ENCODE results near the gene SH3BP1. TPM values are rescaled to one million over a fixed set of nuclear protein-coding genes. Genes with fewer than 3 reads are reported as not detected.
A peak's percentile ranks its signal among the peaks of the same experiment; 100 is the strongest.

Gene SH3BP1
- polyA plus RNA-seq, 2 of the 4 experiments (the other 2 are of a cell fraction): 1.8 to 2.7 TPM

GRCh38 chr22:37678372-37678771 lies 38.9 kb downstream of the SH3BP1 start:
- no peak for ATAC-seq
- no peak overlapping the region; the same call in 2 of the 3 replicates for H3K4me2 ChIP-seq

GRCh38 chr22:37679670-37680069 lies 40.2 kb downstream of the SH3BP1 start:
- ChIA-PET POLR2A (no interaction called here), CTCF (interaction anchor here (0.9 to 15.2 kb wide), 2 partner anchors 36 to 155 kb away, joined by 3 to 152 read pairs; no protein-coding TSS in a partner anchor)

More at GRCh38 chr22:37678372-37678771, 38.9 kb downstream of the SH3BP1 start:
- CTCF ChIA-PET: interaction anchor here (15.2 kb wide), 1 partner anchor 35 kb away, joined by 152 read pairs; no protein-coding TSS in a partner anchor
- no peaks in the 10 kb centered on the region for H3K9me3 ChIP-seq
- H3K27ac ChIP-seq: peak overlapping the region in 1 of 2 experiments; percentile 97; a peak in 2 of 6 replicates
- DNase-seq (ENCODE audit: low read depth in 1 of 2, low spot score in 1 of 2) (no peak), FAIRE-seq (no peak)
- peaks cover 33% of the 10 kb centered on the region for H3K4me1 ChIP-seq
- TF ChIP-seq ESRRA (IDR thresholded peaks at IDR 0.05; ENCODE audit: borderline replicate concordance, low read length) (no peak), HEYL (CRISPR knock-in tag; IDR thresholded peaks at IDR 0.05) (no peak), EHMT2 (IDR thresholded peaks at IDR 0.05; ENCODE audit: low read depth) (no peak), FOXS1 (CRISPR knock-in tag; IDR thresholded peaks at IDR 0.05) (no peak), FOSL2 (IDR thresholded peaks at IDR 0.05) (no peak), FOSL2 (CRISPR knock-in tag; IDR thresholded peaks at IDR 0.05) (no peak), CTCF (IDR thresholded peaks at IDR 0.05) (no peak), SMC3 (IDR thresholded peaks at IDR 0.05) (no peak), HOXB5 (CRISPR knock-in tag; IDR thresholded peaks at IDR 0.05) (no peak)
- H3K4me3 ChIP-seq: no peak overlapping the region
- POLR2A ChIA-PET: no interaction called here
- WGBS (ENCODE audit: missing lambda C conversion rate): 82% methylated on average over 18 of the region's 18 CpGs

GRCh38 chr22:37680191-37680851 lies 40.9 kb downstream of the SH3BP1 start:
- Histone ChIP-seq H3K4me1 (peaks cover 29% of the 10 kb centered on the region), H3K4me3 (no peak overlapping the region), H3K9me3 (no peaks in the 10 kb centered on the region), H3K4me2 (no peak overlapping the region; the same call in 2 of the 3 replicates), H3K27ac (peak overlapping the region in 1 of 2 experiments; percentile 77; a peak in 4 of 6 replicates)
- ATAC-seq: no peak
- DNase-seq (ENCODE audit: low read depth in 1 of 2, low spot score in 1 of 2): no peak
- FAIRE-seq: no peak
- WGBS (ENCODE audit: missing lambda C conversion rate): 82% methylated on average over 6 of the region's 7 CpGs
- POLR2A ChIA-PET: interaction anchor here (1.5 kb wide), 1 partner anchor 22 kb away, joined by 4 read pairs; the partner anchor contains the start of gene PDXP
- CTCF ChIA-PET: interaction anchor here (0.8 to 15.2 kb wide), 12 partner anchors 13 to 146 kb away, joined by 3 to 152 read pairs (median 8); partner anchors contain the start of gene PDXP
- TF ChIP-seq BHLHE40 (IDR thresholded peaks at IDR 0.05; ENCODE audit: low read depth, low read length) (no peak), JUN (IDR thresholded peaks at IDR 0.05) (0 out of 5 replicates have a peak, but pooled peaks of 1 of the 2 experiments have one; percentile 14)

More at GRCh38 chr22:37679670-37680069, 40.2 kb downstream of the SH3BP1 start:
- ATAC-seq (no peak), FAIRE-seq (no peak), DNase-seq (ENCODE audit: low read depth in 1 of 2, low spot score in 1 of 2) (no peak)
- WGBS (ENCODE audit: missing lambda C conversion rate): 92% methylated on average over 8 of the region's 8 CpGs
- H3K27ac ChIP-seq: no peak overlapping the region
- peaks cover 31% of the 10 kb centered on the region for H3K4me1 ChIP-seq
- no peak overlapping the region for H3K4me3 ChIP-seq
- TF ChIP-seq NPAS2 (CRISPR knock-in tag; IDR thresholded peaks at IDR 0.05; ENCODE audit: borderline replicate concordance): no peak
- TF ChIP-seq POLR2A (IDR thresholded peaks at IDR 0.05; ENCODE audit: low read length): no peak
- no peak overlapping the region for H3K4me2 ChIP-seq
- no peaks in the 10 kb centered on the region for H3K9me3 ChIP-seq

GRCh38 chr22:37681001-37681424 lies 41.5 kb downstream of the SH3BP1 start:
- peaks cover 29% of the 10 kb centered on the region for H3K4me1 ChIP-seq
- no peak for DNase-seq (ENCODE audit: low read depth in 1 of 2, low spot score in 1 of 2)
- no peak for FAIRE-seq
- no peak for TF ChIP-seq CHD4 (IDR thresholded peaks at IDR 0.05; ENCODE audit: borderline replicate concordance)
- no peak for TF ChIP-seq ZFP36 (IDR thresholded peaks at IDR 0.05; ENCODE audit: borderline replicate concordance, partially characterized antibody)
- no peak for TF ChIP-seq ATOH8 (CRISPR knock-in tag; IDR thresholded peaks at IDR 0.05; ENCODE audit: low read depth)
- TF ChIP-seq HOXB13 (CRISPR knock-in tag; IDR thresholded peaks at IDR 0.05; ENCODE audit: low read depth): no peak
- no peak for TF ChIP-seq JUNB (IDR thresholded peaks at IDR 0.05)
- TF ChIP-seq PBX3 (IDR thresholded peaks at IDR 0.05): no peak
- no peak for TF ChIP-seq PHF8 (IDR thresholded peaks at IDR 0.05; ENCODE audit: borderline replicate concordance, low read depth)
- TF ChIP-seq KDM5A (IDR thresholded peaks at IDR 0.05): no peak
- no peak for TF ChIP-seq BCL3 (IDR thresholded peaks at IDR 0.05)
- no peak for TF ChIP-seq RFX5 (IDR thresholded peaks at IDR 0.05)
- ATAC-seq: no peak; a peak in 2 of 6 replicates
- no CpG with 5 or more reads among the region's 2 CpGs for WGBS (ENCODE audit: missing lambda C conversion rate)
- peak overlapping the region; percentile 42 to 77 for H3K27ac ChIP-seq
- CTCF ChIA-PET: interaction anchor here (0.5 to 15.2 kb wide), 29 partner anchors 10 to 145 kb away, joined by 3 to 152 read pairs (median 4); partner anchors contain the start of genes PDXP and TRIOBP
- H3K9me3 ChIP-seq: no peaks in the 10 kb centered on the region
- H3K4me2 ChIP-seq: peak overlapping the region; percentile 33
- H3K4me3 ChIP-seq: no peak overlapping the region
- POLR2A ChIA-PET: interaction anchor here (1.5 to 1.8 kb wide), 2 partner anchors 22 to 38 kb away, joined by 4 to 9 read pairs; partner anchors contain the start of gene PDXP
